C4-2B (cell line): ENCODE data around the gene PCF11.

ENCODE experiments used
- ZFX ChIP-seq: fragments of 450-650 bp; IDR thresholded peaks from 2 replicates; pipeline ENCODE4 v1.6.1; 2017
- TF ChIP-seq, protein P1 (sequence below): fragments of 450-650 bp; conservative IDR thresholded peaks from 2 replicates; pipeline ENCODE4 v1.5.1; 2017; ENCODE audit warnings: mild to moderate bottlenecking

DNA sequence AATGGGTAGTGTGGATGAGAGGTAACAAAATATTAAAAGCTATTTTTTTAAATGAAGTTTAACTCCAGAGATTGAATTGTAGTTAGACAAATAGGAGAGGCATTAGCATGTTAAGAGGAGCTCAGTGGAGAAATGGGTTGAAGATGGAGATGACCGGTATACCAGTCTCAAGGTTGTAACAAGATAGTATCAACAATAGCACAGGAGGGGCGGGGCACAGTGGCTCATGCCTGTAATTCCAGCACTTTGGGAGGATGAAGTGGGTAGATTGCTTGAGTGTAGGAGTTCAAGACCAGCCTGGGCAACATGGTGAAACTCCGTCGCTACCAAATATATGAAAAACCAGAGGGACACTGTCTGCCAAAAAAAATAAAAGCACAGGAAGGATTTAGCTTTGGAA, 30.5 kb downstream of the PCF11 start:
- TF ChIP-seq, protein P1, sequence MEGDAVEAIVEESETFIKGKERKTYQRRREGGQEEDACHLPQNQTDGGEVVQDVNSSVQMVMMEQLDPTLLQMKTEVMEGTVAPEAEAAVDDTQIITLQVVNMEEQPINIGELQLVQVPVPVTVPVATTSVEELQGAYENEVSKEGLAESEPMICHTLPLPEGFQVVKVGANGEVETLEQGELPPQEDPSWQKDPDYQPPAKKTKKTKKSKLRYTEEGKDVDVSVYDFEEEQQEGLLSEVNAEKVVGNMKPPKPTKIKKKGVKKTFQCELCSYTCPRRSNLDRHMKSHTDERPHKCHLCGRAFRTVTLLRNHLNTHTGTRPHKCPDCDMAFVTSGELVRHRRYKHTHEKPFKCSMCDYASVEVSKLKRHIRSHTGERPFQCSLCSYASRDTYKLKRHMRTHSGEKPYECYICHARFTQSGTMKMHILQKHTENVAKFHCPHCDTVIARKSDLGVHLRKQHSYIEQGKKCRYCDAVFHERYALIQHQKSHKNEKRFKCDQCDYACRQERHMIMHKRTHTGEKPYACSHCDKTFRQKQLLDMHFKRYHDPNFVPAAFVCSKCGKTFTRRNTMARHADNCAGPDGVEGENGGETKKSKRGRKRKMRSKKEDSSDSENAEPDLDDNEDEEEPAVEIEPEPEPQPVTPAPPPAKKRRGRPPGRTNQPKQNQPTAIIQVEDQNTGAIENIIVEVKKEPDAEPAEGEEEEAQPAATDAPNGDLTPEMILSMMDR, result no peak
- no peak for TF ChIP-seq ZFX
